Retinal pigment epithelial cell (primary cell): ENCODE measurements around the gene MORC4.

Source experiments
- DNase-seq: peaks from one replicate; pipeline ENCODE4 v3.0.0-alpha.2; 2010; ENCODE audit warnings: low read depth
- H3K4me3 ChIP-seq: 2 replicates; pipeline ENCODE4 v1.5.1; 2011; ENCODE audit warnings: mild to moderate bottlenecking, low read length, control low read depth, moderate library complexity
- CTCF ChIP-seq: conservative IDR thresholded peaks from 2 replicates; pipeline ENCODE4 v1.5.1; 2011; ENCODE audit warnings: low read depth, low read length, control low read depth, inconsistent platforms

Gene MORC4

GRCh38 chrX:106952538-106952937 is 47.5 kb downstream of the MORC4 start:
- no peak for DNase-seq
- no peak overlapping the region for H3K4me3 ChIP-seq
- no peak for TF ChIP-seq CTCF

DNA sequence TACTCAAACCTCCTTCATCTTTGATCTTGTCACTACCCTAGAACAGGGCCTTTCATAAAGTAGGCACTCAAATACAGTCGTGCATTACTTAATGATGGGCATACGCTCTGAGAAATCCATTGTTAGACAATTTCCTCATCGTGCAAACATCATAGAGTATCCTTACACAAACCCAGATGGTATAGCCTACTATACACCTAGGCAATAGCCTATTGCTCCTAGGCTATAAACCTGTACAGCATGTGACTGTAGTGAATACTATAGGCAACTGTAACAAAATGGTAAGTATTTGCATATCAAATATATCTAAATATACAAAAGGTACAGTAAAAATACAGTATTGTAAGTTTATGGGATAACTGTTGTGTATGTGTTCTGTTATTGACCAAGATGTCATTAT is 47.9 kb downstream of the MORC4 start:
- H3K4me3 ChIP-seq = no peak overlapping the region
- no peak for TF ChIP-seq CTCF
- no peak for DNase-seq

DNA sequence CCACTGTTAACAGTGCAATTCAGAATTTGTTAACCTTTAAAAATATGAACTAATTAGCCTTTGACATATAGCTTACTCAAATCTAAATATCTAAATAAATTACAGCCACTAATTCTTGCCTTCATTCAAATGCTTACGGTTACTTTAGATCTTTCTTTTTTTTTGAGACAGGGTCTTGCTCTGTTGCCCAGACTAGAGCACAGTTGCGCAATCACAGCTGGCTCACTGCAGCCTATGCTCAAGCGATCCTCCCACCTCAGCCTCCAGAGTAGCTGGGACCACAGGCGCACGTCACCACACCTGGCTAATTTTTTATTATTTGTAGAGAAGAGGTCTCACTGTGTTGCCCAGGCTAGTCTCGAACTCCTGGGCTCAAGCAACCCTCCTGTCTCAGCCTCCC is 48.8 kb downstream of the MORC4 start:
- H3K4me3 ChIP-seq = no peak overlapping the region
- no peak for DNase-seq
- no peak for TF ChIP-seq CTCF

DNA sequence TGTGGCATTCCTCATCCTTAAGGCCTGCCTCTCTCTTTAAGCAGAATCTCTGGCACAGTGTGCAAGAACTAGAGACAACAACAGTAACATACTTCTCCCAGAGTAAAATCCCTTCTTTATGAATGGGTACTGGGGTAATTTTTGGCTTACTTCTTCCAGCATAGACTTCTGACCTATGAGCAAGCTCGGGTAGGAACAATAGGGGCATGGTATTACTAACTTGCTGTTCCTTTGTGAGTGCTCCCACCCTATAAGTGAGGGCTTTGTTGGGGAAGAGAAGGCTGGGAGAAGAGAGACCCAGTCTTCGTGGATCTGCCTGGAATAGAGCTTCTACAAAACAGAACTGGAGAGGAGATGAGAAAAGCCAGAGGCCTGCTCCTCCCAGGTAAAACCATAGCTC is 49.6 kb downstream of the MORC4 start:
- DNase-seq = no peak
- H3K4me3 ChIP-seq = no peak overlapping the region
- TF ChIP-seq CTCF = no peak

DNA sequence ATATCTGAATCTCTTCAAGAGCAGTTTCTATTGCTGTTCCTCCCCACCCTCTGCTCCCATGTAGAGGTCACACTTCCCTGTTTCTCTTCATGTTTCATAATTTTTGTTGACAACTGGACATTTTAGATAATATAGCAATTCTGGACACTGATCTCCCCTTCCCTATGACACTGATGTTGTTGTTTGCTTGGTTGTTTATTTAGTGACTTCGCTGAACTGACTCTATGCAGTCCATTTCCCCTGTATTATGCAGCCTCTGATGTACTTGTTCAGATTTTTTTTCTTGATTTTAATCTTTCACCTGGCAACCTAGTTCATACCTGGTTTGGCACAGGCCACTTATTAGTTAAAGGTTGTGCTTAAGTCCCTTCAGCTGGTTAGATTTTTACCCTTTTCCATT is 50.6 kb downstream of the MORC4 start:
- TF ChIP-seq CTCF = no peak
- DNase-seq = no peak
- H3K4me3 ChIP-seq = no peak overlapping the region

- DNase-seq = no peak
- no peak for TF ChIP-seq CTCF
- no peak overlapping the region for H3K4me3 ChIP-seq
Measured at GRCh38 chrX:106948641-106949040, 51.4 kb downstream of the MORC4 start.

DNA sequence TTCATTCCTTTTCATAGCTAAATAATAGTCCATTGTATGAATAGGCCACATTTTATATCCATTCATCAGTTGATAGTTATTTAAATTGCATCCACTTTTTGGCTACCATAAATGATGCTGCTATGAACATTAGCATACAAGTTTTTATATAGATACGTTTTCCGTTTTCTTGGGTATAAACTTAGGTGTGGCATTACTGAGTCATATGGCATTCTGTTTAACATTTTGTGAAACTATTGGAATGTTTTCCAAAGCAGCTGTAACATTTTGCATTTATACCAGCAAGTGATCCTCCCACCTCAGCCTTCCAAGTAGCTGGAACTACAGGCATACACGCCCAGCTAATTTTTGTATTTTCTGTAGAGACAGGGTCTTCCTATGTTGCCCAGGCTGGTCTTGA is 53.5 kb downstream of the MORC4 start:
- no peak for TF ChIP-seq CTCF
- no peak overlapping the region for H3K4me3 ChIP-seq

More for the DNA sequence above, 53.5 kb downstream of the MORC4 start:
- DNase-seq = no peak
